WERI-Rb-1 (cell line): ENCODE measurements around the gene NUP88.

Experiments used
- DNase-seq: peaks from one replicate; pipeline ENCODE4 v3.0.0-alpha.2; 2020
- H3K27ac ChIP-seq: fragments of 250-450 bp; sonication (Bioruptor Pico); 2 replicates; pipeline ENCODE4 v1.5.1; 2020; ENCODE audit warnings: mild to moderate bottlenecking, moderate library complexity
- H3K27me3 ChIP-seq: fragments of 250-450 bp; sonication (Bioruptor Pico); 2 replicates; pipeline ENCODE4 v1.5.1; 2021; ENCODE audit warnings: mild to moderate bottlenecking, low read depth, moderate library complexity; ENCODE audit not compliant: insufficient read depth, severe bottlenecking
- H3K36me3 ChIP-seq: fragments of 250-450 bp; sonication (Bioruptor Pico); 2 replicates; pipeline ENCODE4 v1.5.1; 2020; ENCODE audit warnings: mild to moderate bottlenecking, moderate library complexity
- H3K4me3 ChIP-seq: 2 replicates; pipeline ENCODE4 v1.5.1; 2011; ENCODE audit warnings: low read depth, mild to moderate bottlenecking, control low read depth, low read length
- H3K9me3 ChIP-seq: fragments of 250-450 bp; sonication (Bioruptor Pico); 2 replicates; pipeline ENCODE4 v1.5.1; 2021; ENCODE audit warnings: mild to moderate bottlenecking, moderate library complexity; ENCODE audit not compliant: severe bottlenecking
- TF ChIP-seq, protein P1 (sequence below): IDR thresholded peaks from 2 replicates; pipeline ENCODE4 v1.5.1; 2011; ENCODE audit warnings: low read depth, mild to moderate bottlenecking, control low read depth, inconsistent platforms, low read length

Gene NUP88

DNA sequence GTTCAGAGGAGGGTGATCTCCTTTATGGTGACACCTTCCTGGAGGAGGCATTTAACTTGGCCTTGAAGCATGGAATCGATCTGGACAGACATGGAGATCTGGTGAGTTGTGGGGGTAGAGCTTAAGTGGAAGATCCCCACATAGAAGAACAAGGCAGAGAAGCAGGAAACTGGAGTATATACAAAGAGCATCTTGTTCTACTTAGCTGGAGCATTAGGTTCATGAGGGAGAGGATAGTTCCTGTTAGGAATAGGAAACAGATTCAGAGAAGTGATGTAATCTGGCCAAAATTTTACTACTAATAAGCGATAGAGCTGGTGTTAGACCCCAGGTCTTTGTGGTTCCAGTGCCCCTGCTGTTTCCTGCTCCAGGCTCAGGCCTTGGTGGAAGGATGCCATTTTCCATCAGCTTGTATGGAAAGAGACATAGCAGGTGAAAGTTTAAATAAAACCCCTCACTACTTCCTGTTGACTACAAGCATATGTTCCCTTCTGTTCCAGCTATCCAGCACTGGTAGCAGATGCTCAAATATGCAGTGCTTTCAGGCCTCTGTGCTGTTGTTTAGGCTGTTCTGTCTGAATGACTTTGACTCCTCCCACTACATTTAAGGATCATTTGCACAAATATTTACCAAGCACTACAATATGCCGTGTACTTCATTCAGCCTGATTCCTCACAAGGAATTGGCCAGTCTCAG lies 9.9 kb upstream of the NUP88 start:
- no peaks in the 10 kb centered on the region for H3K9me3 ChIP-seq
- TF ChIP-seq, protein P1, sequence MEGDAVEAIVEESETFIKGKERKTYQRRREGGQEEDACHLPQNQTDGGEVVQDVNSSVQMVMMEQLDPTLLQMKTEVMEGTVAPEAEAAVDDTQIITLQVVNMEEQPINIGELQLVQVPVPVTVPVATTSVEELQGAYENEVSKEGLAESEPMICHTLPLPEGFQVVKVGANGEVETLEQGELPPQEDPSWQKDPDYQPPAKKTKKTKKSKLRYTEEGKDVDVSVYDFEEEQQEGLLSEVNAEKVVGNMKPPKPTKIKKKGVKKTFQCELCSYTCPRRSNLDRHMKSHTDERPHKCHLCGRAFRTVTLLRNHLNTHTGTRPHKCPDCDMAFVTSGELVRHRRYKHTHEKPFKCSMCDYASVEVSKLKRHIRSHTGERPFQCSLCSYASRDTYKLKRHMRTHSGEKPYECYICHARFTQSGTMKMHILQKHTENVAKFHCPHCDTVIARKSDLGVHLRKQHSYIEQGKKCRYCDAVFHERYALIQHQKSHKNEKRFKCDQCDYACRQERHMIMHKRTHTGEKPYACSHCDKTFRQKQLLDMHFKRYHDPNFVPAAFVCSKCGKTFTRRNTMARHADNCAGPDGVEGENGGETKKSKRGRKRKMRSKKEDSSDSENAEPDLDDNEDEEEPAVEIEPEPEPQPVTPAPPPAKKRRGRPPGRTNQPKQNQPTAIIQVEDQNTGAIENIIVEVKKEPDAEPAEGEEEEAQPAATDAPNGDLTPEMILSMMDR = no peak
- H3K27ac ChIP-seq = no peak overlapping the region
- no peak overlapping the region for H3K4me3 ChIP-seq
- DNase-seq = no peak
- peaks cover 100% of the 10 kb centered on the region for H3K36me3 ChIP-seq
- no peaks in the 10 kb centered on the region for H3K27me3 ChIP-seq

DNA sequence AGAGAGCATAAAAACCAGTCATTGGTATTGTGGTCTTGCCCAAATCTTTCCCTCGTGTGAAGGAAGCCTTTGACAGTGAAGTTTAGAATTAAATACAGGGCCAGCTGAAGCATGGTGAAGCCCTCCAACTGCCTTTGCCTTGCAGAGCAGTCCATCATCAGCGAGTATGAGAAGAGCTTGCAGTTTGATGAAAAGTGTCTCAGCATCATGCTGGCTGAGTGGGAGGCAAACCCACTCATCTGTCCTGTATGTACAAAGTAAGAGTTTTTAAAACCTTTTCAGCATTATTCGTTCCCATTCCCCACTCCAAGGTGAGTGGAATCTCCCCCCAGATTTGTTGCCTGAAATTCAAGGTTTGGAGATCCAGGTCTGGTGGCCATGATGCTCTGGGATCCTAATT lies 6.4 kb upstream of the NUP88 start:
- TF ChIP-seq, protein P1 = no peak
- peaks cover 98% of the 10 kb centered on the region for H3K36me3 ChIP-seq
- no peak for DNase-seq
- H3K27ac ChIP-seq = no peak overlapping the region
- no peaks in the 10 kb centered on the region for H3K9me3 ChIP-seq
- no peak overlapping the region for H3K4me3 ChIP-seq
- H3K27me3 ChIP-seq = no peaks in the 10 kb centered on the region

GRCh38 chr17:5424909-5425308 lies 5.4 kb upstream of the NUP88 start:
- no peak for DNase-seq
- no peaks in the 10 kb centered on the region for H3K27me3 ChIP-seq
- TF ChIP-seq, protein P1 = no peak
- no peaks in the 10 kb centered on the region for H3K9me3 ChIP-seq
- no peak overlapping the region for H3K4me3 ChIP-seq
- H3K36me3 ChIP-seq = peaks cover 89% of the 10 kb centered on the region
- no peak overlapping the region for H3K27ac ChIP-seq

DNA sequence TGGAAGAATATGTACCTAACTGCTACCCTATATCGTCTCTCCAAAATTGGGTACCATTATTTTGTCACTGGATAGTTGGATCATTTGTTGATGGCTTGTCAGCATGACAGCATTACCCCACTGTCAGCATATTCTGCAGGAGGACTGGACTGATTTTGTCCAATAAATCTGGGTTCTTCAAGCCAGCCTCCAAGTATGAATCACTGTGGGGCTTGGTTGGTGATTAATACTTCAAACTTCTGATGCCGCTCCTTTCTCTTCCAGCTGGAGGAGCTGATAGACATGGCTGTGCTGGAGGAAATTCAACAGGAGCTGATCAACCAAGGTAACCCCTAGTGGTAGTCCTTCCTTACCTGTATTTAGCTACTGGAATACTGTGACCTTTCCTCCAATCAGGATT lies 3.0 kb upstream of the NUP88 start:
- no peak for DNase-seq
- no peak overlapping the region for H3K4me3 ChIP-seq
- H3K27ac ChIP-seq = no peak overlapping the region
- TF ChIP-seq, protein P1 = no peak
- no peaks in the 10 kb centered on the region for H3K9me3 ChIP-seq
- H3K27me3 ChIP-seq = no peaks in the 10 kb centered on the region
- peaks cover 73% of the 10 kb centered on the region for H3K36me3 ChIP-seq

GRCh38 chr17:5419959-5420653 lies 644 bp upstream of the NUP88 start, which contains the start of gene RPAIN:
RPAIN (plus strand) TSS chr17:5420182; CDS start chr17:5420211, 29 bp downstream.
- no peaks in the 10 kb centered on the region for H3K9me3 ChIP-seq
- TF ChIP-seq, protein P1 = no peak
- peak within 1 kb of the TSS; percentile 90 for H3K27ac ChIP-seq
- DNase-seq = peak; percentile 92
- peak within 1 kb of the TSS; percentile 71 for H3K4me3 ChIP-seq
- no peaks in the 10 kb centered on the region for H3K27me3 ChIP-seq
- H3K36me3 ChIP-seq = peaks cover 70% of the 10 kb centered on the region
